CD4-positive, alpha-beta T cell treated with Interleukin-4 for 1 hour (primary cell): ENCODE measurements around the gene NPFFR1.
"Not testable (repeated sequence)": the region's sequence is repeated elsewhere in the genome, so short reads cannot be mapped to it uniquely, and the experiment has no call there.

Experiments
- DNase-seq, 2 donors: peaks; one replicate each; pipeline ENCODE4 v3.0.0-alpha.2; 2020 to 2022

Gene NPFFR1

DNA sequence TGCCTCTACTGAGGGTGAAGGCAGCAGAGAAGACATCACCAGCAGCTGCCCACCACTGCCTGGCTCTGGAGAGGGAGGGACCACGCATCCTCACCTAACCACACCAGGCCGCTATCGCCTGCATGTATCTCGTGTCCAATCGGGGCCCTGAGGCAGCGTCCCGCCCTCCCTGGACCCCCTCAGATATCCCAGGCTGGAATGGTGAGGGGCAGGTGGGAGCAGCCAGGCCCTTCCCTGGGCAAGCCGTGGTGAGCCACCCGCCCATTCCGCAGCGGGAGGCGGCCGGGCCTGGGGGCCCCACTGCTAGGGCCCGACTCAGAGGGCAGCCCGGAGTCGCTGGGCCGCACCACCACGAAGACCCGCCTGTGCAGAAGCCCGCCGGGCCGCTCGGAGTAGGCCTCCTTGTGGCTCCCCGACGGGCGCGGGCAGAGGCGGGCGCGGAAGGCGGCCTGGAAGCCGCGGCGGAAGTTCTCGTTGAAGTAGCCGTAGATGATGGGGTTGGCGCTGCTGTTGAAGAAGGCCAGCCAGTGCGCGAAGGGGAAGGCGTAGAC lies 29.0 kb downstream of the NPFFR1 start:
- DNase-seq, result no peak

GRCh38 chr10:70253878-70254765 lies 29.7 kb downstream of the NPFFR1 start:
- no peak for DNase-seq

DNA sequence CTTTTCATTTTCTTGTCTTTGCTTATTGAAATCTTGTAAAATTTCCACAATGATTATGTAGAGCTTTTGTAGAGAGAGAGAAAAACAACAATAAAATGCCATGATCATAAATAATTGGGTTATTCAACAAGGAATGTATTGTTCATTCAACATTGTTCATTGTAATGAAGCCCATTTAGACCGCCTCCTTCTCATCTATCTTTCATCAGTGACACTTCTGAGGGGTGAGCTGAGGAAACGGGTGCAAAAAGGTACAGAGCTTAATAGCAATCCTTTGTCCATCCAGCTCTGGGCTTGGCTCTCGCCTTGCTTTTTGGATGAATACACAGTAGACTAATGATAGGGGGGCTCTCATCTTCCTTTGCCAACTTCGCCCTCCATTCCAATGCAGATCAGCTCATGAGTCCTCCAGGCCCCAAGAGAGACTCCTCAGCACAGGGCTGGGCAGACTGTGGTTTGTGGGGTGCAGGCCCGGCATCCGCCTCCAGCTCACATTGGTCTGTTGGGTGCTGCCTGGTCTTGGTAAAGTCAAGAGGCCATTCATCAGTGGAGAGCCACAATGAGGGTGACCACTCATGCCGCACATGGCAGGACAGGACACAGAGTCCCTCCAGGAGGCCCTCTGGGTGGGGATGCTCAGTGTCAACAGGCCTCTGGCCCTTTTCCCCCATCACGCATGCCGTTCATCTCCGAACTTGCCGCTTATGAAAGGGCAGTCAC lies 32.7 kb downstream of the NPFFR1 start:
- no peak for DNase-seq

- no peak for DNase-seq
Observed at GRCh38 chr10:70247360-70247759, 36.4 kb downstream of the NPFFR1 start.

DNA sequence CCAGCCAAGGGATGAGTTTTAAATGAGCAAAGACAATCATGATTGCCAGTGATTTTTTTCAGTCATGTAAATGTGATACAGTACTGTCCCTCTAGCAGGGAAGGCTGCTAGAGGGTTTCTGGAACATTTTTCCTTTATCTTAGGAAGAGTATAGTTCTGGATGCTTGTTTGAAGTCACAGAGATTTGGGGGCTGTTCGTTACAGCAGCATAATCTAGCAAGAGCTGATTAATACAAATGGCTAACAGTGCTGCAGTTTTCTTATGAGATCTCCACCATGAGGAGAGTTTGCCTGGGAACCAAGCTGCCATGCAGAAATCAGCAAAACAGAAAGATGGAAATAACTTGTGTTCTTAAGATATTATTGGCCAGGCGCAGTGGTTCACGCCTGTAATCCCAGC lies 42.7 kb downstream of the NPFFR1 start:
- DNase-seq, result no peak

GRCh38 chr10:70239986-70240385 lies 43.8 kb downstream of the NPFFR1 start:
- not testable (repeated sequence) for DNase-seq

DNA sequence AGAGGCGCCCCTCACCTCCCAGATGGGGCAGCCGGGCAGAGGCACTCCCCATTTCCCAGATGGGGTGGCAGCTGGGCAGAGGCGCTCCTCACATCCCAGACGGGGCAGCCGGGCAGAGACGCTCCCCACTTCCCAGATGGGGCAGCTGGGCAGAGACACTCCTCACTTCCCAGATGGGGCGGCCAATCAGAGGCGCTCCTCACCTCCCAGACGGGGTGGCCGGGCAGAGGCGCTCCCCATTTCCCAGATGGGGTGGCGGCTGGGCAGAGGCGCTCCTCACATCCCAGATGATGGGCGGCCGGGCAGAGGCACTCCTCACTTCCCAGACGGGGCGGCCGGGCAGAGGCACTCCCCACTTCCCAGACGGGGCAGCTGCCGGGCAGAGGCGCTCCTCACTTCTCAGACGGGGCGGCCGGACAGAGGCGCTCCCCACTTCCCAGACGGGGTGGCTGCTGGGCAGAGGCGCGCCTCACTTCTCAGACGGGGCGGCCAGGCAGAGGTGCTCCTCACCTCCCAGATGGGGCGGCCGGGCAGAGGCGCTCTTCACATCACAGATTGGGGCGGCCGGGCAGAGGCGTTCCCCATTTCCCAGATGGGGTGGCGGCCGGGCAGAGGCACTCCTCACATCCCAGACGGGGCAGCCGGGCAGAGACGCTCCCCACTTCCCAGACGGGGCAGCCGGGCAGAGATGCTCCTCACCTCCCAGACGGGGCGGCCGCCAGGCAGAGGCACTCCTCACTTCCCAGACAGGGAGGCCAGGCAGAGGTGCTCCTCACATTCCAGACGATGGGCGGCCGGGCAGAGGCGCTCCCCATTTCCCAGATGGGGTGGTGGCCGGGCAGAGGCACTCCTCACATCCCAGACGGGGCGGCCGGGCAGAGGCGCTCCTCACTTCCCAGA lies 44.5 kb downstream of the NPFFR1 start:
- not testable (repeated sequence) for DNase-seq

GRCh38 chr10:70237958-70238536 lies 45.8 kb downstream of the NPFFR1 start:
- not testable (repeated sequence) for DNase-seq

GRCh38 chr10:70234668-70235447 lies 48.9 kb downstream of the NPFFR1 start:
- DNase-seq, result no peak

GRCh38 chr10:70233939-70234300 lies 49.9 kb downstream of the NPFFR1 start:
- DNase-seq, result no peak

GRCh38 chr10:70233109-70233938 lies 50.5 kb downstream of the NPFFR1 start, which contains the start of gene PPA1:
Gene PPA1, minus strand, starts transcription at chr10:70233429. Its CDS starts 102 bp downstream, at chr10:70233327.
- DNase-seq, result peak; percentile 98

DNA sequence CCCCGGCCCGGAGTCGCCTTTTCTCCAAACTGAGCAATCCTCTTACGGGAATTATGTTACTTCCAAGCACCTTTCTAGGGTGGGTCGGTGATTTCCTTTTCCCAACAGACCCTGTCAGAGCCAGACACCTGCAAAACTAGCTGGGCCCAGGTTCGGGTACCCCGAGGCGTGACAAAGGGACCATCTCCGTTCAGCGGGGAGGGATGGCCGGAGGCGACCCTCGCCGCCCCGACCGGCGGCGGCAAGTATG lies 51.0 kb downstream of the NPFFR1 start:
- DNase-seq, result peak in 1 of 2 donors; percentile 17

DNA sequence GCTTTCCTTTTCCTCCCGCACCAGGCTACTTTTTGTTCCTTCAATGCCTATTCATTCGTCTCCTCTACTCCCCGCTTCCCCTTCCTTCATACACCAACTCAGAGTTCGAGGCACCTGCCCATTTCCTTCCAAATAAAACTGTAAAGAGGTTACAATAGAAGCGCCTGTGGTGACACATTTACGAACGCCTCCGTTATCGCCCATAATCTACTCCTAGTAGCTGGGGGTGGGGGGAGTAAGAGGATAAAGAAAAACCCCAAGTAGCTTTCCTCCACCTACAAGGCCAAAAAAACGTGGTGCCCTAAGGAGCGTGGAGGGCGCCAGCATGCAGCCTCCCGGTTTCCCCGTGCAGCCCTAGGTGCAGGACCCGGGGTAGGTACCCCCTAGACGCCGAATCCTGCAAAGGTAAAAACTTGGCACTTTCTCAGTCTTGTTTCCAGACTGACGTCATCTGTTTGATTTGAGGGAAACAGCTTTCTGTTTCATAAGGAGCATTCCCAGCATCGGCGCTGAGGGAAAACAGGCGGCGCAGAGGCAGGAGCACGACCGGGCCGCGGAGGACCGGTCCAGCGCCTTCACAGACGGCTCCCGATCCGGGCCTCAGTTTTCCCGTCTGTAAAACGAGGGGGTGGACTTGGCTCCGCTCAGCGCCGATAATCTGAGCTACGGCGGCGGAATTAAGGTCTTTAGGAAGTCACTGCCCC lies 51.5 kb downstream of the NPFFR1 start:
- DNase-seq, result peak in 1 of 2 donors; percentile 65

DNA sequence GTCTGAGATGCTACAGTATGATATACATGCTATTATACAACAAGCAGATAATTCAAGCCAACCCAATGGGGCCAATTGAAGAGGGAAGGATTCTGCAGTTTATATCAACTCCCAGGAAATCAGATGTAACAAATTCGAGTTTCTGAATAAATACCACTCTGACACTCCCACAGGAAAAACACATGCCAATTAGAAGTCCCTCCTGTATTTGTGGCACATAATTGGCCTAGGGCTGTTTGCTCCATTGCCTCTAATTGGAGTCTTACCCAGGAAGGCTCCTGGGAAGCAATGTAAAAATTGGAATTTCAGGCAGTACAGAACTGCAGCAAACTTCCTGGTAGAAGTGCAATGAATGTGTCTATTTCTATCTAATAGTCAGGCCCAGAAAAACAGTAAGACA lies 55.3 kb downstream of the NPFFR1 start:
- DNase-seq, result no peak

DNA sequence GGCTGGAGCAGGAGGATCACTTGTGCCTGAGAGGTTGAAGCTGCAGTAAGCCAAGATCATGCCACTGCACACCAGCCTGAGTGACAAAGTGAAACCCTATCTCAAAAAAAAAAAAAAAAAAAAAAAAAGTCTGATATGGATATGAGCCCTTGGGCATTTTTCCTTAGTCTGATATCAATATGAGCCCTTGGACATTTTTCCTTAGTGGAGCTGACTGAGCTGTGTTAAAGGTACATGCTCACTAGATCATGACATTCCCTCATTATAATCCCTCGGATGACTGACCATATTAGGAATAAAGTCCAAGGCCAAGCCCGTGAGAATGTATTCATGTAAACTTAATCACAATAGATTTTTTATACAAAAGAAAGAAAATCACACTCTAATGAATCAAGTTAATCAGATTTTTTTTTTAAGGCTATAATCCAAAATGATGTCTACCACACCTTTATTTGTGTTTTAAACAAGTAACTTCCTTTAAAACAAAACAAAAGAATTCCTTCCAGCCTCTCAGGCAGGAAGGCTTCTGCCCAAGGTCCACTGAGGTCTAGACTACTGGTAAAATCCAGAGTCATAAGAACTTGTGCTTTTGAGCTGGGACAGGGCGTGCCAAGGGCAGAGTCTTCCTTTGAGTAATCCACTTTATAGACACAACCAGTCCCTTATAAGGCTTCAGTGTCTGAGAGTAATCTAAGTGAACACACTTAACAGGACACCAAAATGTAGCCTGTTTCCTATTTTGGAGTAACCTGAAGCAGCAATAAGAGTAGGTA lies 56.1 kb downstream of the NPFFR1 start:
- DNase-seq, result no peak

DNA sequence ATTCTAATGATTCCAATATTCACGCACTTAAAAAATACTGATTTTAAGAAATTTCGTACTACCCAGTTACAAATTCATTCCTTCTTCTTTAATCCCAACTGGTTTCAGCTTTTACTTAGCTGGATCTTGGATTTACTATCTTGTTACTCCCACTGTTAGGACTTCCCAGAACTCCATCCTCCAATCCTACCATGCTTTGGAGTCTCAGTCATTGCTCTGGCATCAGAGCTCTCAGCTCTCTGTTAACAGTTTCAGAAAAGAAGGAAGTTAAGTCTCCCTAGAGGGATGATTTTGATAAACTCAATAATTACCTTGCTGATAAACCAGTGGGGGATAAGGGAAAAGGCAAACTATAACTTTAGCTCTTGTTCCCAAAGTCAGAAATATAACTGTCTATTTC lies 60.1 kb downstream of the NPFFR1 start:
- DNase-seq, result no peak

GRCh38 chr10:70222811-70223447 lies 60.9 kb downstream of the NPFFR1 start:
- DNase-seq, result not testable (repeated sequence)

DNA sequence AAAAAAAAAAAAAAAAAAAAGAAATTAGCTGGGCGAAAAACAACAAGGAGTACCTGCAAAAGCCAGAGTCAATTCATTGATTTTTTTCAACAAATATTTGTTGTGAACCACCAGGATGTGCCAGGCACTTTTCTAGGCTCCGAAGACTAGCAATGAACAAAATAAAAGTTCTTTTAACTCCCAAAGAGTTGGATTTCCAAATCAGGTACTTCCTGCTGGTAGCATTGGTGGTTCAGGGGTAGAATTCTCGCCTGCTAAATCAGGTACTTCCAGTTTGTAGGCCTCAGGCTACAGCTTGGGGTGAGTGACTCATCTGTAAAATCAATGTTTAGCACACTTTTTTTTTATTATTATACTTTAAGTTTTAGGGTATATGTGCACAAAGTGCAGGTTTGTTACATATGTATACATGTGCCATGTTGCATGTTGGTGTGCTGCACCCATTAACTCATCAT lies 61.4 kb downstream of the NPFFR1 start:
- DNase-seq, result no peak

DNA sequence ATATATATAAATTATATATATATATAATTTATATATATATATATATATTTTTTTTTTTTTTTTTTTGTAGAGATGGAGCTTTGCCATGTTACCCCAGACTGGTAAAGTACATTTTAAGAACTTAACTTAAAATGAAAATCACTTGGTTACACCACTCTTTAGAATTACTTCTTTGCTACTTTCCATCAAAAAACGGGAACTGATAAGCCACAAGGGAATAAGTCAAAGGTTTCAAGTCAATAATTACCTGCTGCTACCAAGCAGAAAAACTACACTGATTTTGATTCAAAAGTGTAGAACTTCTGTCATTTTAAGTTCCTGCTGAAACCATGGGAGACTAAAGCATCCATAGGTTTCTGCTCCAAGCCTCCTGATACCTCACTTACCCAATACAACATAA lies 62.8 kb downstream of the NPFFR1 start:
- no peak for DNase-seq
